GM19351 (cell line): ENCODE data around the gene CLCN7.

ENCODE experiments used
- ATAC-seq: cut with Tn5 transposase; IDR thresholded peaks from one replicate; pipeline ENCODE4 v1.9.1; 2021; ENCODE audit warnings: mild to moderate bottlenecking, moderate library complexity; ENCODE audit not compliant: unreplicated experiment

The CLCN7 gene

GRCh38 chr16:1407753-1408152 is 67.1 kb downstream of the CLCN7 start:
- no peak for ATAC-seq

- no peak for ATAC-seq
Measured at GRCh38 chr16:1403733-1404132, 71.1 kb downstream of the CLCN7 start.

DNA sequence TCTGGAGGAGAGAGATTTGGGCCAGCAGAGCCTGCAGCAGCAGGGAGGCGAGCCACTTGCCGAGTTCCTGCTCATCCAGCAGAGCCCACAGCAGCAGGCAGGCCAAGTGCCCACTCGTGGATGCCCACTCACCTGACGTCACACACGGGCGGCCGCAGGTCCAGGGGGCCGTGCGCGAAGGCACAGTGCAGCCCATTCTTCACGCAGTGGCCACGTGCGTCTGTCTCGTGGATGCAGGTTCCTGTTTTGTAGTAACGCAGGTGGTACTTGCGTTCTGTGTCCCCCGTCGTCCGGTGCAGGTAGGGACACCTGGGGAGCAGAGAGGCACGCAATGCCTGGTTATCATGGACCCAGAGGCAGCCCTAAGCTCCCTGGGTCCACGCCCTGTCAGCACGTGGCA is 71.8 kb downstream of the CLCN7 start:
- no peak for ATAC-seq

GRCh38 chr16:1401758-1402154 is 73.1 kb downstream of the CLCN7 start:
- ATAC-seq, result no peak

- ATAC-seq, result no peak
Measured at GRCh38 chr16:1401061-1401757, 73.6 kb downstream of the CLCN7 start.

DNA sequence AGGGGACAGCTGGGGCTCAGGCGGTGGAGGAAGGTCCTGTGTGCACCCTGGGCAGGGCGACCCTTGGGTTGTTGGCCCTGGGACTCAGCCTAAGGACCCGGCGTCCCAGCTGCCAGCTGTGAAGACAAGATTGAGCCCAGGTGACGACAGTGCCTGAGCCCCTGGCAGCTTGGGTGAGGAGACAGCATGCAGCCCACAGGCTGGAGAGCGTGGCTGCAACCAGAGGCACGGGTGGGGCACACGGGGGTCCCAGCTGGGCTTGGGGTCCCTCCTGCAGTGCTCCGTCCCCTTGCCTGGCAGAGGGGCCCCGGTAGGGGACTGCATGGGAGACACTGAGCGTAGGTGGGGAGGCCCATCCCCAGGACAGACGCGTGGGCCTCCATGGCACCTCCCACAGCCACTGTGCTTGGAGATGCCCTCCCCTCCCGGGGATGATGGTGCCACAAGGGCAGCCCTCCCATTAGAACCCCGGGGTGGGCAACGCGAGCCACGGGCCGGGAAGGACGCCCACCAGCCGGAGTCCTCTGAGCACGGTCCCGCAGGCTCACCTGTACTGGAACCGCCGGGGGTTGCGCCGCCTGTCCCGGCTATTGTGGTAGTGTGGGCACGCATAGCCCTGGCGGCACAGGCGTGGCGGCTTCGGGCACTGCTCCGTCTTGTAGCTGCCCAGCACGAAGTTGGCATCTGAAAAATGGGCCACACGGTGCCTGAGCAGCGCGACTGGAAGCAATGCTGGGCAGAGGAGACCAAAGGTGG is 75.8 kb downstream of the CLCN7 start:
- ATAC-seq, result no peak

- ATAC-seq, result no peak
Measured at GRCh38 chr16:1398351-1398750, 76.5 kb downstream of the CLCN7 start.

DNA sequence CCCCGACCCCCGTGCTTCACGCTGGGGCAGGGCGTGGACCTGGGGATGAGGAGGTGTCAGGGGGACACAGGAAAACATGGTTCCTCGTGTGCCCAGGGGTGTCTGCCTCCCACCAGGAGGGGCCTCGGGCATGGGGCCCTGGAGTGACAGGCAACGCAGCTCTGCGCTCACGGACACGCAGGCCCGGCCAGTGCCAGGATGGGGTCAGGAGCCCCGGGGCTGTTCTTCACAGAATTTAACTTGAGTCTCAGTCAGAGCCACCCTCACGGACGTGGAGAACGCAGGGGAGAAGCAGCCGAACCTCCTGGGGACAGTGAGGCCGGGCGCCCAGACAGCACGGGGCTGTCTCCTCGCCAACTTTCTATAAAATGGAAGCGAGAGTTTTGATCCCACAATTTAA is 77.0 kb downstream of the CLCN7 start:
- no peak for ATAC-seq

- ATAC-seq, result no peak
Measured at GRCh38 chr16:1395444-1396031, 79.3 kb downstream of the CLCN7 start.
